ENCODE data around the gene KRT32.
"Not testable (repeated sequence)": the region's sequence is repeated elsewhere in the genome, so short reads cannot be mapped to it uniquely, and the experiment has no call there.

The KRT32 gene

DNA sequence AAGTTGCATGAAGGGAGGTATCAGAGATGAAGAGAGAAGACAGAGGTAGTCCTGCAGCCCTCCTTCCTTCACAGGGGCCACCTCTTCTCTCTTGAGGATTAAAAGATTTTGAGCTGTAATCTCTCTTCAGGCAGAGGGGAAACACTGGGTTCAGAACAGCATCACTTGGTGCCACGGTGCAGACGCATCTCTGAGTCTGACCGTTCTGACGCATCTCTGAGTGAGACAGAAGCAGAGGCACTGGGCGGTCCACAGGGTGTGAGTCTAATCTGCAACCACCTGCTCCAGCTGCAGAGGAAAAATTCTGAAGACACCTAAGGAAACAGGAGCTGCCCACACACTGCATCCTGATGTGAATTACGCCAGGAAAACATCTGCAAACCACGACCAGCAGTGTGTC lies 37.5 kb downstream of the KRT32 start:
- DNase-seq (ENCODE audit: low read depth, low spot score): no peak

GRCh38 chr17:41428591-41429291 lies 38.4 kb downstream of the KRT32 start:
- no peak for DNase-seq (ENCODE audit: low read depth, low spot score)

- DNase-seq (ENCODE audit: low read depth, low spot score): no peak
Measured at GRCh38 chr17:41424111-41424635, 43.0 kb downstream of the KRT32 start, which contains the start of gene KRT37. Gene KRT37, minus strand, starts transcription at chr17:41424585. Its CDS starts 62 bp downstream, at chr17:41424523.

DNA sequence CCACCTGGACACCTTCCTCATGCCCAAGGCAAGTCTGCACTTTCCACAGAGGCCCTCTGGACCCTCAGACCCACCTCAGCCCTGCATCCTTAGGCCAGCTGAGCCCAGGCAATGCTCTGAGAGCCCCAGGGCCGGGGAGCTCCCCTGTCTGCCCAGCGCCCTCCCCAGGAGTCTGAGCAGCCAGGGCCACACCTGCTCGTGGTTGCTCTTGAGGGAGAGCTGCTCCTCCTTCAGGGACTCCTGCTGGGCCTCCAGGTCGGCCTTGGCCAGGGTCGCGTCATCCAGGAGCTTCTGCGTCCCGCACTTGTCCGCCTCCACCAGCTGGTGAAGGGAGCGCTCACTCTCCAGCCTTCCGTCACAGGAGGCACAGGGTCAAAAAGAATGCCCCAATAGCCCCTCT lies 44.6 kb downstream of the KRT32 start:
- not testable (repeated sequence) for DNase-seq (ENCODE audit: low read depth, low spot score)

DNA sequence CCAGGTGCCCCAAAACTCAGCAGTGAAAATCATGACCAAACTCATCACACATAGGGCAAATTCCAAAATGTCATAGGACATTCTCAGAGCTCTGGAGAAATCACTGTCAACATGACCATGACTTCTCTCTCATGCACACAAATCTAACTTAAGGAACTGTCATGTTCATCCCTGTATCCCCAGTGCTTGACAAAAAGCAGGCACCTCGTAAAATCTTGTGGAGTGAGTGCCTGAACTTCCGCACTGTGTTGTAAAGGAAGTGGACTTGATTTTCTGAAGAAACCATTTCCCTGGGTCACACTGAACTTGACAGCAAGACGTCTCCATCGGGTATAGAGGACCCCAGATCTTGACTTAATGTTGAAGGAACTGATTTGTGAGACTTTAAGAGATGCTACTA lies 45.6 kb downstream of the KRT32 start:
- DNase-seq (ENCODE audit: low read depth, low spot score): no peak

DNA sequence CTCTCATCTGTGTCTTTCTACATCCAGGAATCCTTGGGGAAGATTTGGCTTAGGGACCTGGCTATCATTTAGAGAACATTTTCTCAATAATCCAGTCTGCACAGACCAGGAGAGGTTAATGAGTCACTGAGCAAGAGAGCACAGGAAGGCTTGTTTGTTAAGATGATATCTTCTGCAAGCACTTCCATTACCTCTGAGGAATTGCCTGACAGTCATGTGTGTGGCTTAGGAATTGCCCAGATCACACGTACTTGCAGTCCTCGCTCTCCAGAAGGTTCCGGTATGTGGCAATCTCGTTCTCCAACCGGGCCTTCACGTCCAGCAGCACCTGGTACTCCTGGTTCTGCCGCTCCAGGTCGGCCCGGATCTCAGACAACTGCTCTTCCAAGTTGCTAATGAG lies 46.1 kb downstream of the KRT32 start:
- DNase-seq (ENCODE audit: low read depth, low spot score): no peak

DNA sequence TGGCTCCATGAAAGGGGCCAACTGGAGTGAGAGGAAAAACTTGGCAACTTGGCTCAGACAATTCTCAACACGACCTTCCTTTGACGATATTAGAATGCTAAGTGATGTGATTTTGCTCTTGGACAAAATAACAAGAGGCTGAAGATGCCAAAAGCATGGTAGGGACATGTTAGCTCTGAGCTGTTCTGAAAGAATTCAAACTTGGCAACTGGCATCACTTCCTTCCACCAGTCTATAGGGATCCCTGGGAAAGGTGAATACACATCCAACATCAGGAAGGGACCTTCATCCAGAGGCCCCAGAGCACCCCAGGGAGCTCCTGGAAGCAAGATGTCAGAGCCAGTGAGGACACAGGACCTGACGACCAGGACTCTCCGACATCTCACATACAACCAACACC lies 47.1 kb downstream of the KRT32 start:
- no peak for DNase-seq (ENCODE audit: low read depth, low spot score)

DNA sequence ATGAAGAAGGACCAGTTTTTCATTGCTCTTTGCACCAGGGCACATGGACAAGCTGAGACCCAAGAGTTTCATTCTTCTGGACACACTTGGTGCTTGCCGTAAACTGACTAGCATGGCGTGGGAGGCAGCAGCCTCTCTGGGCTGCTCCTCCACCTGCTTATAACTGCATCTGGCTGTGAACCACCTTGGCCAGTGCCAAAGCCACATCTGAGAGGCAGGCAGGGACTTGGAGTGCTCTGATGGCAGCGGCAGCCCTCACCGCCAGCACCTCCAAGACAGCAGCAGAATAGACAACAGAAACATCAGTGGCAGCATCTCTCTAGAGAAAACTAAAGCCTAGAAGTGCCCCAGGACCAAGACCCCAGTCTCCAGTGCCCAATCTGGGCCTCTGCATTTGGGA lies 47.5 kb downstream of the KRT32 start:
- DNase-seq (ENCODE audit: low read depth, low spot score): no peak

DNA sequence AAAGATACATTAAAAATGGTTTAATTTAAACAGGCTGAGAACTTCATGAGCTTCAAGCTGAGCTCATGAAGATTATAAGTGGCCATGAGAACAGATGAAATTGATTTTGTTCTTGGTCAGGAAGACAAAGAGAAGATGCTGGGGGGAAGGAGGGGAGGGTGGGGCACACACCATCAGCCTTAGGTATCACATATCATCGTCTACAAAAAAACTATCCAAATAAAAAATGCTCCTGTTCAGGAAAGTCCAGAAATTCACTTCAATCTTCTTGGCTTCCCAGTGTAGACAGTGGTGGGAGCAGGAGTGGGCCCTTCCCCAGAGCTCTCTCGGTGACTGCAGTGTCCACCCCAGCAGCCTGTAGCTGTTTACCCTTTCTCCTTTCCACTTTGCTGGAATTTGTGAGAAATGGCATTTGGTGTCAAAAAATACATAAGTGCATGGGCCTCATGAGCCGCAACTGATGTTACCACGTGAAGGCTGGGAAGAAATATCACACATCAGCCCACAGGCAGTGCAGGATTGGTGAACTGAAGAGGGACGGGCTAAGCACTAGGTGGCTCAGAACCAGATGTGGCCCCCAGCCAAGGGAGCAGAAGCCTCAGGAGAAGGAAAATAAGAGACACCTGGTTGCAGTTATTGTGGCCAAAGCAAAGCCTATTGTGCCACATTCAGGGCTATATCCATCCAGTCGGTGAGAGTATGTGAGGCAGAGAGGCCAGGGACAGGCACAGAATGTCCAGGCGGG lies 48.9 kb downstream of the KRT32 start:
- no peak for DNase-seq (ENCODE audit: low read depth, low spot score)

- no peak for DNase-seq (ENCODE audit: low read depth, low spot score)
Measured at GRCh38 chr17:41417576-41418015, 49.6 kb downstream of the KRT32 start.

DNA sequence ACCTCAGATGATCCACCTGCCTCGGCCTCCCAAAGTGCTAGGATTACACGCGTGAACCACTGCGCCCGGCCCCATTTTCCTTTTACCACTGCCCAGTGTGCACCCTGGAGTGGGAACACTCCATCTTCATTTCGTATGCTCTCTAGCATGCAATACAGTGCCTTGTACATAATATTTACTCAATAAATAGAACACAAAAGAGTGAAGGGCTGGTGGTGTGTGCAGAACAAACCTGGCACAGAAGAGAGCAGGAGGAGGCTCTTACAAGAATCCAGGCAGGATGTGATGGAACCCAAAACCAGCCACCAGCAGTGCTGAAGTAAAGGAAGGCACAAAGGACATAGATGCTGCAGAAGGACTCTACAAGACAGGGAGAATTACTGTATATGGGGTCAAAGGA lies 50.1 kb downstream of the KRT32 start:
- no peak for DNase-seq (ENCODE audit: low read depth, low spot score)

GRCh38 chr17:41416479-41416878 lies 50.7 kb downstream of the KRT32 start:
- no peak for DNase-seq (ENCODE audit: low read depth, low spot score)

- DNase-seq (ENCODE audit: low read depth, low spot score): no peak
Measured at GRCh38 chr17:41415833-41416335, 51.3 kb downstream of the KRT32 start.

GRCh38 chr17:41415411-41415810 lies 51.8 kb downstream of the KRT32 start:
- DNase-seq (ENCODE audit: low read depth, low spot score): no peak

- no peak for DNase-seq (ENCODE audit: low read depth, low spot score)
Measured at GRCh38 chr17:41413982-41414381, 53.2 kb downstream of the KRT32 start.

DNA sequence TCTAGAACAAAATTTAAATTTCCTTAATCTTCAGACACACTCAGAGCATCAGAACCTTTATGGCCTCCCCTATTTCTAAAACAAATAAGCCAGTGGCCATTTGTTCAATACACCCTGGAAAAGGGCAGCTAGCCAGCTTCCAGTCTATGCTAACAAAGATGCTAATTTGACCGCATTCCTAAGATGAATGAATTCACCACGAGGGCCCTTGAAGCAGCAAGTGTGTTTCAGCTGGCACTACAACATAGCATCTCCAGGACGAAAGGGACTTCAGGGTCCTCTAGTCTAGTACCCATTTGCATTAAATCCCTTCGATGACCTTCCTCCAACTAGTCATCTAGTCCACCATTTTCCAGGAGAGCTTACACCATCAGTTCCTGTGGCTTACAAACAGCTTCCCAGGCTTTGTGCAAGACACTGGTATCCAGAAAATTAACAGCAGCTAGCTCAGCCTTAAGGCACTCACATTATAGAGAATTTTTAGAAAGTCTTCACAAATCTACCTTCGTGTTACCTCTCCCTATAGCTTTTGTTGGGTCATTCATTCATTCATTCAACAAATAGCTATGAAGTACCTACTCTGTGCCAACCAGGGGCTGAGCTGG lies 53.7 kb downstream of the KRT32 start:
- DNase-seq (ENCODE audit: low read depth, low spot score): no peak

- no peak for DNase-seq (ENCODE audit: low read depth, low spot score)
Measured at GRCh38 chr17:41411072-41411840, 55.9 kb downstream of the KRT32 start.

Data from brain pericyte (primary cell).